GM12878 (cell line): ENCODE measurements around the gene N4BP2L1. TPM values are rescaled to one million over a fixed set of nuclear protein-coding genes. Genes with fewer than 3 reads are reported as not detected.

Source experiments
- CREB1 ChIP-seq: IDR thresholded peaks from 2 replicates; pipeline ENCODE4 v1.6.1; 2012; ENCODE audit warnings: low read depth, mild to moderate bottlenecking, inconsistent platforms
- FOS ChIP-seq: IDR thresholded peaks from 3 replicates; pipeline ENCODE4 v1.6.1; 2011; ENCODE audit warnings: borderline replicate concordance; ENCODE audit not compliant: insufficient read length; ENCODE audit errors: extremely low read depth
- KLF5 ChIP-seq: fragments of 450-650 bp; IDR thresholded peaks from 2 replicates; pipeline ENCODE4 v1.6.1; 2014; ENCODE audit warnings: mild to moderate bottlenecking; ENCODE audit not compliant: partially characterized antibody
- SIN3A ChIP-seq: IDR thresholded peaks from 2 replicates; pipeline ENCODE4 v1.6.1; 2012; ENCODE audit warnings: low read depth, low read length, improper control_type of control experiment
- TAF1 ChIP-seq: IDR thresholded peaks from 2 replicates; pipeline ENCODE4 v1.6.1; 2011; ENCODE audit warnings: mild to moderate bottlenecking, low read depth, low read length, borderline replicate concordance
- ZNF274 ChIP-seq: IDR thresholded peaks from one replicate; pipeline ENCODE4 v1.8.0; 2011; ENCODE audit not compliant: insufficient read length, insufficient read depth
- ZNF622 ChIP-seq: fragments of 450-650 bp; IDR thresholded peaks from 2 replicates; pipeline ENCODE4 v1.6.1; 2017; ENCODE audit warnings: mild to moderate bottlenecking, inconsistent platforms
- polyA plus RNA-seq, 11 experiments: library from polyadenylated mRNA; depleted of rRNA in 4 of 11; unstranded in 6 of 11; stranded (reverse) in 5 of 11; fragments of >200 nt; fragmentation: Nextera tagmentation in 4 of 11; fragmentation: Illumina TruSeq in 1 of 11; extraction: Ambion mirVana in 4 of 11; extraction: Trizol in 1 of 11; gene quantifications; 1 replicate in 1 of 11; 2 replicates in 10 of 11; pipeline versions ENCODE4 v1.2.1 to v1.2.3, GENCODE V29; 2011 to 2016; ENCODE audit warnings: inconsistent platforms in 2 of 11, missing spikeins in 2 of 11, low read depth in 1 of 11
- total RNA-seq, 4 experiments: library from RNA; depleted of rRNA in 3 of 4; stranded (reverse); fragments of >200 nt in 3 of 4; fragmentation: Illumina TruSeq in 1 of 4; extraction: Trizol in 1 of 4; gene quantifications; 2 replicates each; pipeline versions ENCODE4 v1.2.1 to v1.2.3, GENCODE V29; 2013 to 2021
- TF ChIP-seq, protein P1 (sequence below): IDR thresholded peaks from 2 replicates; pipeline ENCODE4 v1.6.1; 2011; ENCODE audit warnings: mild to moderate bottlenecking, low read depth, low read length, moderate library complexity; ENCODE audit not compliant: insufficient replicate concordance
- TF ChIP-seq, protein P2 (sequence below): fragments of 150-350 bp; IDR thresholded peaks from 2 replicates; pipeline ENCODE4 v1.6.1; 2016; ENCODE audit warnings: low read depth, low read length
- TF ChIP-seq, protein P3 (sequence below): IDR thresholded peaks from 2 replicates; pipeline ENCODE4 v1.6.1; 2011; ENCODE audit warnings: borderline replicate concordance, low read depth, mild to moderate bottlenecking, moderate library complexity, low read length; ENCODE audit not compliant: insufficient read depth, poor library complexity, severe bottlenecking
- TF ChIP-seq, protein P4 (sequence below): fragments of 450-650 bp; IDR thresholded peaks from 2 replicates; pipeline ENCODE4 v1.6.1; 2016; ENCODE audit warnings: mild to moderate bottlenecking
- TF ChIP-seq, protein P5 (sequence below): fragments of 450-650 bp; IDR thresholded peaks from 2 replicates; pipeline ENCODE4 v1.6.1; 2017; ENCODE audit warnings: low read depth, mild to moderate bottlenecking, moderate library complexity
- TF ChIP-seq, protein P6 (sequence below): fragments of 450-650 bp; IDR thresholded peaks from 2 replicates; pipeline ENCODE4 v1.6.1; 2018; ENCODE audit warnings: mild to moderate bottlenecking, low read depth, moderate library complexity; ENCODE audit not compliant: partially characterized antibody

The N4BP2L1 gene
- total and polyA plus RNA-seq, 10 of the 15 experiments (the other 5 are each of a cell fraction or from before 2014, with no cell fraction given), result 3.3 to 42.5 (median 16.2) TPM

DNA sequence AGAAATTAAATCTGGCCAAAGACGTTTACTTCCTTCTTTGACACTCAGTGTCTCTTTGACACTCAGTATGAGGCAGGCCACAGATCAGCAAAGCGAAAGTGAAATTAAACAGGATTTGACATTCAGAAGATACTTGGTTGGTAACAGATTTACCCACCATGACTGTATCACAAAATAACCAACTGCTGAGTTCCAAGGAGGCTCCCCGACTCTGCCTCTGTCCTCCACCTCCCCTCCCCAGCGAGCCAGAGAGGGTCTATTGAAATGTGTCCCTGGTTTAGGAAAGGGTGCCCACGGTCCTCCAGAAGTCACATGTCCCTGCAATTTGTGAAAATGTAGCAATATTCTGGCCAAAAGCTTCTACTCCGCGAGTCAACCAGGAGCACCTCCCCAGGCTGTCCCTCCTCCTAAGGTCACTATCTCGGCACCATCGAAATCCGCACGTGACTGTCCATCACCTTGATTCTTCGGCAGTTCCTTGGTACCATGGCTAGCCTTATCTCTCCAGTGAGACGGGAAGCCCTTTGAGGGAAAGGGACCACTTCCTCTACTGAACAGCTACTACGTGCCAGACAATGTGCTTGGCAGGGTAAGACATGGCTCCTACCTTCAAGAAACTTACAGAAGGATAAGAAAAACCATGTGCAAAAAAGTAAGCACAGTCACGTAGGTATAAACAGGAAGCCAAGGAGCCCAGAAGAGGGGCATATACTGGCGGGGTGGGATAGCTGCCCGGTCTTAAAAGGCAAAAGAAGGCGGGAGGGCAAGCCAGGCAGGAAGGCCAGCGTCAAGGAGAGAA, 1.5 kb downstream of the N4BP2L1 start (continued):
- TF ChIP-seq, protein P1, sequence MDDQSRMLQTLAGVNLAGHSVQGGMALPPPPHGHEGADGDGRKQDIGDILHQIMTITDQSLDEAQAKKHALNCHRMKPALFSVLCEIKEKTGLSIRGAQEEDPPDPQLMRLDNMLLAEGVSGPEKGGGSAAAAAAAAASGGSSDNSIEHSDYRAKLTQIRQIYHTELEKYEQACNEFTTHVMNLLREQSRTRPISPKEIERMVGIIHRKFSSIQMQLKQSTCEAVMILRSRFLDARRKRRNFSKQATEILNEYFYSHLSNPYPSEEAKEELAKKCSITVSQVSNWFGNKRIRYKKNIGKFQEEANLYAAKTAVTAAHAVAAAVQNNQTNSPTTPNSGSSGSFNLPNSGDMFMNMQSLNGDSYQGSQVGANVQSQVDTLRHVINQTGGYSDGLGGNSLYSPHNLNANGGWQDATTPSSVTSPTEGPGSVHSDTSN, result no peak
- TF ChIP-seq CREB1 (0 out of 2 replicates have a peak, but pooled peaks have one; percentile 38), FOS (no peak), TAF1 (0 out of 2 replicates have a peak, but pooled peaks have one; percentile 19), SIN3A (peak; percentile 38; the same call in 1 of the 2 replicates), KLF5 (no peak), ZNF622 (no peak), ZNF274 (no peak)
- TF ChIP-seq, protein P2, sequence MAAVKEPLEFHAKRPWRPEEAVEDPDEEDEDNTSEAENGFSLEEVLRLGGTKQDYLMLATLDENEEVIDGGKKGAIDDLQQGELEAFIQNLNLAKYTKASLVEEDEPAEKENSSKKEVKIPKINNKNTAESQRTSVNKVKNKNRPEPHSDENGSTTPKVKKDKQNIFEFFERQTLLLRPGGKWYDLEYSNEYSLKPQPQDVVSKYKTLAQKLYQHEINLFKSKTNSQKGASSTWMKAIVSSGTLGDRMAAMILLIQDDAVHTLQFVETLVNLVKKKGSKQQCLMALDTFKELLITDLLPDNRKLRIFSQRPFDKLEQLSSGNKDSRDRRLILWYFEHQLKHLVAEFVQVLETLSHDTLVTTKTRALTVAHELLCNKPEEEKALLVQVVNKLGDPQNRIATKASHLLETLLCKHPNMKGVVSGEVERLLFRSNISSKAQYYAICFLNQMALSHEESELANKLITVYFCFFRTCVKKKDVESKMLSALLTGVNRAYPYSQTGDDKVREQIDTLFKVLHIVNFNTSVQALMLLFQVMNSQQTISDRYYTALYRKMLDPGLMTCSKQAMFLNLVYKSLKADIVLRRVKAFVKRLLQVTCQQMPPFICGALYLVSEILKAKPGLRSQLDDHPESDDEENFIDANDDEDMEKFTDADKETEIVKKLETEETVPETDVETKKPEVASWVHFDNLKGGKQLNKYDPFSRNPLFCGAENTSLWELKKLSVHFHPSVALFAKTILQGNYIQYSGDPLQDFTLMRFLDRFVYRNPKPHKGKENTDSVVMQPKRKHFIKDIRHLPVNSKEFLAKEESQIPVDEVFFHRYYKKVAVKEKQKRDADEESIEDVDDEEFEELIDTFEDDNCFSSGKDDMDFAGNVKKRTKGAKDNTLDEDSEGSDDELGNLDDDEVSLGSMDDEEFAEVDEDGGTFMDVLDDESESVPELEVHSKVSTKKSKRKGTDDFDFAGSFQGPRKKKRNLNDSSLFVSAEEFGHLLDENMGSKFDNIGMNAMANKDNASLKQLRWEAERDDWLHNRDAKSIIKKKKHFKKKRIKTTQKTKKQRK, result no peak
- TF ChIP-seq, protein P3, sequence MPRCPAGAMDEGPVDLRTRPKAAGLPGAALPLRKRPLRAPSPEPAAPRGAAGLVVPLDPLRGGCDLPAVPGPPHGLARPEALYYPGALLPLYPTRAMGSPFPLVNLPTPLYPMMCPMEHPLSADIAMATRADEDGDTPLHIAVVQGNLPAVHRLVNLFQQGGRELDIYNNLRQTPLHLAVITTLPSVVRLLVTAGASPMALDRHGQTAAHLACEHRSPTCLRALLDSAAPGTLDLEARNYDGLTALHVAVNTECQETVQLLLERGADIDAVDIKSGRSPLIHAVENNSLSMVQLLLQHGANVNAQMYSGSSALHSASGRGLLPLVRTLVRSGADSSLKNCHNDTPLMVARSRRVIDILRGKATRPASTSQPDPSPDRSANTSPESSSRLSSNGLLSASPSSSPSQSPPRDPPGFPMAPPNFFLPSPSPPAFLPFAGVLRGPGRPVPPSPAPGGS, result no peak
- TF ChIP-seq, protein P4, sequence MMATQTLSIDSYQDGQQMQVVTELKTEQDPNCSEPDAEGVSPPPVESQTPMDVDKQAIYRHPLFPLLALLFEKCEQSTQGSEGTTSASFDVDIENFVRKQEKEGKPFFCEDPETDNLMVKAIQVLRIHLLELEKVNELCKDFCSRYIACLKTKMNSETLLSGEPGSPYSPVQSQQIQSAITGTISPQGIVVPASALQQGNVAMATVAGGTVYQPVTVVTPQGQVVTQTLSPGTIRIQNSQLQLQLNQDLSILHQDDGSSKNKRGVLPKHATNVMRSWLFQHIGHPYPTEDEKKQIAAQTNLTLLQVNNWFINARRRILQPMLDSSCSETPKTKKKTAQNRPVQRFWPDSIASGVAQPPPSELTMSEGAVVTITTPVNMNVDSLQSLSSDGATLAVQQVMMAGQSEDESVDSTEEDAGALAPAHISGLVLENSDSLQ, result no peak
- TF ChIP-seq, protein P5, sequence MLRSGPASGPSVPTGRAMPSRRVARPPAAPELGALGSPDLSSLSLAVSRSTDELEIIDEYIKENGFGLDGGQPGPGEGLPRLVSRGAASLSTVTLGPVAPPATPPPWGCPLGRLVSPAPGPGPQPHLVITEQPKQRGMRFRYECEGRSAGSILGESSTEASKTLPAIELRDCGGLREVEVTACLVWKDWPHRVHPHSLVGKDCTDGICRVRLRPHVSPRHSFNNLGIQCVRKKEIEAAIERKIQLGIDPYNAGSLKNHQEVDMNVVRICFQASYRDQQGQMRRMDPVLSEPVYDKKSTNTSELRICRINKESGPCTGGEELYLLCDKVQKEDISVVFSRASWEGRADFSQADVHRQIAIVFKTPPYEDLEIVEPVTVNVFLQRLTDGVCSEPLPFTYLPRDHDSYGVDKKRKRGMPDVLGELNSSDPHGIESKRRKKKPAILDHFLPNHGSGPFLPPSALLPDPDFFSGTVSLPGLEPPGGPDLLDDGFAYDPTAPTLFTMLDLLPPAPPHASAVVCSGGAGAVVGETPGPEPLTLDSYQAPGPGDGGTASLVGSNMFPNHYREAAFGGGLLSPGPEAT, result no peak
- TF ChIP-seq, protein P6, sequence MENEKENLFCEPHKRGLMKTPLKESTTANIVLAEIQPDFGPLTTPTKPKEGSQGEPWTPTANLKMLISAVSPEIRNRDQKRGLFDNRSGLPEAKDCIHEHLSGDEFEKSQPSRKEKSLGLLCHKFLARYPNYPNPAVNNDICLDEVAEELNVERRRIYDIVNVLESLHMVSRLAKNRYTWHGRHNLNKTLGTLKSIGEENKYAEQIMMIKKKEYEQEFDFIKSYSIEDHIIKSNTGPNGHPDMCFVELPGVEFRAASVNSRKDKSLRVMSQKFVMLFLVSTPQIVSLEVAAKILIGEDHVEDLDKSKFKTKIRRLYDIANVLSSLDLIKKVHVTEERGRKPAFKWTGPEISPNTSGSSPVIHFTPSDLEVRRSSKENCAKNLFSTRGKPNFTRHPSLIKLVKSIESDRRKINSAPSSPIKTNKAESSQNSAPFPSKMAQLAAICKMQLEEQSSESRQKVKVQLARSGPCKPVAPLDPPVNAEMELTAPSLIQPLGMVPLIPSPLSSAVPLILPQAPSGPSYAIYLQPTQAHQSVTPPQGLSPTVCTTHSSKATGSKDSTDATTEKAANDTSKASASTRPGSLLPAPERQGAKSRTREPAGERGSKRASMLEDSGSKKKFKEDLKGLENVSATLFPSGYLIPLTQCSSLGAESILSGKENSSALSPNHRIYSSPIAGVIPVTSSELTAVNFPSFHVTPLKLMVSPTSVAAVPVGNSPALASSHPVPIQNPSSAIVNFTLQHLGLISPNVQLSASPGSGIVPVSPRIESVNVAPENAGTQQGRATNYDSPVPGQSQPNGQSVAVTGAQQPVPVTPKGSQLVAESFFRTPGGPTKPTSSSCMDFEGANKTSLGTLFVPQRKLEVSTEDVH, result no peak
